ENCODE results near the gene DECR2. TPM values are rescaled to one million over a fixed set of nuclear protein-coding genes. Genes with fewer than 3 reads are reported as not detected.

Gene DECR2
- total RNA-seq, 1 experiment from 2014 or later: 17.1 TPM

DNA sequence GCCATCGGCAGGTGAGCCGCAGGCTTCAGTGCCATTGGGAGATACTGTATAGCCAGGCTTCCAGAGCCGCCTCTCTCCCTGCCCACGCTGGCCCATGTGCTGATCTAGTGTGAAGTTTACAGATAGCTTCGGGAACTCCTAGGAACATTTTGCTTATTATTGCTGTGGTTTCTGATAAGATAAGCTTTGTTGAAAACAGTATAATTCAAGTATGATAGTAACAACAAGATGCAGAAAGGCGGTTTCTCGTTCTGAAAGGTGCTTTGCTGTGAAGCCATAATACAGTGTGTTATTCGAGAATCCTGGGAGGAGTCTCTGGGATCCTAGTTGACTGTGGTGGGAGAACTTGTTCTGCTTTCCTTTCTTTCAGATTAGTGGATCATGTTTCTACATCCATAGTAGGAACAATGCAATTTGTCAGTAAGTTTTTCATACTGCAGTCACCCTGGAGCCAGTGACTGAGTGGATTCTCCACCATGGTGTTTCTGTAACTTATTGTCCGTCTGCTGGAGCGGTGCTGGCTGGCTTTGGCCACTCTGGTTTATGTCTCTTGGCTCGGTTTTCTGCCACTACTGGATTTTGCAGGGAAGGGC is 55.3 kb downstream of the DECR2 start:
- Histone ChIP-seq H4K20me1 (ENCODE audit: insufficient read depth) (no peaks in the 10 kb centered on the region), H3K27me3 (ENCODE audit: insufficient read depth, low read length) (no peaks in the 10 kb centered on the region), H3K27ac (ENCODE audit: low read depth, low read length) (no peak overlapping the region), H3K4me2 (ENCODE audit: low read length) (no peak overlapping the region), H3K9me3 (ENCODE audit: control insufficient read depth in 1 of 2, insufficient read depth in 1 of 2, low read depth in 1 of 2, low read length in 2 of 2) (no peaks in the 10 kb centered on the region), H3K4me1 (ENCODE audit: control insufficient read depth in 1 of 2, insufficient read depth in 2 of 2, low read length in 2 of 2) (peaks cover 4 to 5% of the 10 kb centered on the region in 2 experiments; a peak in 2 of 4 replicates), H3K9ac (ENCODE audit: low read length) (no peak overlapping the region), H3K36me3 (ENCODE audit: control insufficient read depth in 1 of 2, insufficient read depth in 2 of 2, low read length in 2 of 2) (no peaks in the 10 kb centered on the region), H3K9me2 (ENCODE audit: insufficient read depth) (no peaks in the 10 kb centered on the region), H2AFZ (ENCODE audit: low read depth, low read length, poor library complexity, severe bottlenecking) (no peak overlapping the region), H3K79me2 (ENCODE audit: insufficient read depth, low read length) (no peaks in the 10 kb centered on the region), H3K4me3 (replicated peaks in 1 of 2; ENCODE audit: low read depth in 1 of 2, low read length in 2 of 2) (no peak overlapping the region)
- DNase-seq (ENCODE audit: low read depth, low spot score) (no peak), ATAC-seq (no peak)
- TF ChIP-seq CBX3 (IDR thresholded peaks at IDR 0.05; ENCODE audit: low read depth) (no peak), ZNF274 (IDR thresholded peaks at IDR 0.05; ENCODE audit: low read depth, low read length) (no peak), SRF (IDR thresholded peaks at IDR 0.05; ENCODE audit: low read depth) (no peak), JUND (IDR thresholded peaks at IDR 0.05) (no peak), YY1 (IDR thresholded peaks at IDR 0.05; ENCODE audit: extremely low read depth, insufficient replicate concordance, low read depth, low read length) (no peak), EZH2phosphoT487 (IDR thresholded peaks at IDR 0.05; ENCODE audit: borderline replicate concordance) (no peak), SP1 (IDR thresholded peaks at IDR 0.05; ENCODE audit: low read depth) (no peak), EZH2 (IDR thresholded peaks at IDR 0.05) (no peak), POLR2AphosphoS5 (IDR thresholded peaks at IDR 0.05; ENCODE audit: low read depth, low read length) (no peak), CEBPB (IDR thresholded peaks at IDR 0.05; ENCODE audit: low read depth) (no peak), POLR2A (IDR thresholded peaks at IDR 0.05; ENCODE audit: borderline replicate concordance, extremely low read depth, insufficient read depth, insufficient read length) (no peak)
- TF ChIP-seq, protein P1, sequence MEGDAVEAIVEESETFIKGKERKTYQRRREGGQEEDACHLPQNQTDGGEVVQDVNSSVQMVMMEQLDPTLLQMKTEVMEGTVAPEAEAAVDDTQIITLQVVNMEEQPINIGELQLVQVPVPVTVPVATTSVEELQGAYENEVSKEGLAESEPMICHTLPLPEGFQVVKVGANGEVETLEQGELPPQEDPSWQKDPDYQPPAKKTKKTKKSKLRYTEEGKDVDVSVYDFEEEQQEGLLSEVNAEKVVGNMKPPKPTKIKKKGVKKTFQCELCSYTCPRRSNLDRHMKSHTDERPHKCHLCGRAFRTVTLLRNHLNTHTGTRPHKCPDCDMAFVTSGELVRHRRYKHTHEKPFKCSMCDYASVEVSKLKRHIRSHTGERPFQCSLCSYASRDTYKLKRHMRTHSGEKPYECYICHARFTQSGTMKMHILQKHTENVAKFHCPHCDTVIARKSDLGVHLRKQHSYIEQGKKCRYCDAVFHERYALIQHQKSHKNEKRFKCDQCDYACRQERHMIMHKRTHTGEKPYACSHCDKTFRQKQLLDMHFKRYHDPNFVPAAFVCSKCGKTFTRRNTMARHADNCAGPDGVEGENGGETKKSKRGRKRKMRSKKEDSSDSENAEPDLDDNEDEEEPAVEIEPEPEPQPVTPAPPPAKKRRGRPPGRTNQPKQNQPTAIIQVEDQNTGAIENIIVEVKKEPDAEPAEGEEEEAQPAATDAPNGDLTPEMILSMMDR (IDR thresholded peaks at IDR 0.05 in 2 of 3, conservative IDR thresholded peaks at IDR 0.05 in 1 of 3; ENCODE audit: borderline replicate concordance in 1 of 3, insufficient read depth in 1 of 3, low read depth in 2 of 3, low read length in 2 of 3): no peak
- TF ChIP-seq, protein P2, sequence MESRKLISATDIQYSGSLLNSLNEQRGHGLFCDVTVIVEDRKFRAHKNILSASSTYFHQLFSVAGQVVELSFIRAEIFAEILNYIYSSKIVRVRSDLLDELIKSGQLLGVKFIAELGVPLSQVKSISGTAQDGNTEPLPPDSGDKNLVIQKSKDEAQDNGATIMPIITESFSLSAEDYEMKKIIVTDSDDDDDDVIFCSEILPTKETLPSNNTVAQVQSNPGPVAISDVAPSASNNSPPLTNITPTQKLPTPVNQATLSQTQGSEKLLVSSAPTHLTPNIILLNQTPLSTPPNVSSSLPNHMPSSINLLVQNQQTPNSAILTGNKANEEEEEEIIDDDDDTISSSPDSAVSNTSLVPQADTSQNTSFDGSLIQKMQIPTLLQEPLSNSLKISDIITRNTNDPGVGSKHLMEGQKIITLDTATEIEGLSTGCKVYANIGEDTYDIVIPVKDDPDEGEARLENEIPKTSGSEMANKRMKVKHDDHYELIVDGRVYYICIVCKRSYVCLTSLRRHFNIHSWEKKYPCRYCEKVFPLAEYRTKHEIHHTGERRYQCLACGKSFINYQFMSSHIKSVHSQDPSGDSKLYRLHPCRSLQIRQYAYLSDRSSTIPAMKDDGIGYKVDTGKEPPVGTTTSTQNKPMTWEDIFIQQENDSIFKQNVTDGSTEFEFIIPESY (IDR thresholded peaks at IDR 0.05; ENCODE audit: extremely low read depth, insufficient replicate concordance, low read length): no peak
- TF ChIP-seq, protein P3, sequence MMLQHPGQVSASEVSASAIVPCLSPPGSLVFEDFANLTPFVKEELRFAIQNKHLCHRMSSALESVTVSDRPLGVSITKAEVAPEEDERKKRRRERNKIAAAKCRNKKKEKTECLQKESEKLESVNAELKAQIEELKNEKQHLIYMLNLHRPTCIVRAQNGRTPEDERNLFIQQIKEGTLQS (IDR thresholded peaks at IDR 0.05): no peak
- intact Hi-C loops (cut with micrococcal nuclease): no loop called here
- BruUV-seq (replicated peaks): no TSS peak
- CTCF ChIA-PET: no interaction called here
- RAD21 ChIA-PET (ENCODE audit: low non-redundant PET in 1 of 2, low total read pairs in 2 of 2, uncharacterized antibody in 2 of 2, unreplicated experiment in 2 of 2): no interaction called here
- POLR2A ChIA-PET: no interaction called here
